Ascending aorta (tissue), 2 donors: ENCODE results near the gene MRPL37. TPM values are rescaled to one million over a fixed set of nuclear protein-coding genes. Genes with fewer than 3 reads are reported as not detected.
A peak's percentile ranks its signal among the peaks of the same experiment; 100 is the strongest.

Experiments used
- DNase-seq, 2 donors: peaks; one replicate each; pipeline ENCODE4 v3.0.0-alpha.2; 2019; ENCODE audit warnings: low spot score in 2 of 2
- H3K27ac ChIP-seq, 2 donors: fragments of 200-600 bp; sonication (generic); one replicate each; pipeline ENCODE4 v1.5.1; 2016 to 2017; ENCODE audit warnings: mild to moderate bottlenecking in 1 of 2
- H3K27me3 ChIP-seq: fragments of 200-600 bp; sonication (generic); one replicate; pipeline ENCODE4 v1.5.1; 2017
- H3K36me3 ChIP-seq, 2 donors: fragments of 200-600 bp; sonication (generic); one replicate each; pipeline ENCODE4 v1.5.1; 2016
- H3K4me1 ChIP-seq, 2 donors: fragments of 200-600 bp; sonication (generic); one replicate each; pipeline ENCODE4 v1.5.1; 2016 to 2017; ENCODE audit warnings: mild to moderate bottlenecking in 1 of 2
- H3K4me3 ChIP-seq, 2 donors: fragments of 200-600 bp; sonication (generic); one replicate each; pipeline ENCODE4 v1.5.1; 2016 to 2017; ENCODE audit warnings: mild to moderate bottlenecking in 1 of 2
- H3K9me3 ChIP-seq, 2 donors: fragments of 200-600 bp; sonication (generic); one replicate each; pipeline ENCODE4 v1.5.1; 2016
- CTCF ChIP-seq, 3 experiments: fragments of 200-600 bp in 2 of 3; fragments of 450-650 bp in 1 of 3; sonication (generic) in 2 of 3; IDR thresholded peaks; one replicate each; pipeline ENCODE4 v1.5.1; 2016 to 2019; ENCODE audit warnings: antibody characterized with exemption in 3 of 3, mild to moderate bottlenecking in 1 of 3, moderate library complexity in 1 of 3
- intact Hi-C: fragments of 100-400 bp; cut with DNase I; formaldehyde crosslinking; loops from one replicate; pipeline ENCODE4 v1.15.1; 2023
- total RNA-seq: library from RNA; depleted of rRNA; stranded (reverse); fragments of >200 nt; gene quantifications from one replicate; pipeline ENCODE4 v1.1.0, GENCODE V29; 2016

MRPL37 gene
- total RNA-seq, 1 donor from 2014 or later = 51.2 TPM

- intact Hi-C loops = no loop called here
- no peak for TF ChIP-seq CTCF (IDR thresholded peaks at IDR 0.05)
- Histone ChIP-seq H3K36me3 (peaks cover 21 to 51% of the 10 kb centered on the region in 2 donors), H3K9me3 (no peaks in the 10 kb centered on the region), H3K27me3 (no peaks in the 10 kb centered on the region), H3K27ac (peak overlapping the region in 1 of 2 donors; percentile 41), H3K4me1 (peaks cover 0 to 4% of the 10 kb centered on the region in 2 donors), H3K4me3 (no peak overlapping the region)
- DNase-seq = no peak
Measured at GRCh38 chr1:54238353-54239034, 38.5 kb downstream of the MRPL37 start.

DNA sequence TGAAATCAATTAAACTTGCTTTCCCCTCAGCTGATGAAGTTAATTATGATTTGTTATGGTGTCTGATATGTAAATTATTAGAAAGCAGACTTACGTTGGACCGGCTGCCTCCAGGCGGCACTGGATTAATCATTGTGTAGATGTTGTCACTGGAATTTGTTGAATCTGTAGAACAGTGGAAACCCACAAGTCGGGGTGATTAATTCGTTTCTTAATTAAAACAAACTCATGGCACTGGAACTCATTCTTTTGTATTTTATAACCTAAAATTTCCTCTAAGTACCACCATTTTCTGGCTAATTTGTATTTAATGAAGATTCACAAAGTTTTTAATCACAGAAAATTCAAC lies 39.0 kb downstream of the MRPL37 start:
- no peak for DNase-seq
- Histone ChIP-seq H3K27me3 (no peaks in the 10 kb centered on the region), H3K4me1 (peaks cover 0 to 4% of the 10 kb centered on the region in 2 donors), H3K27ac (peak overlapping the region in 1 of 2 donors; percentile 41), H3K36me3 (peaks cover 21 to 57% of the 10 kb centered on the region in 2 donors), H3K9me3 (no peaks in the 10 kb centered on the region), H3K4me3 (no peak overlapping the region)
- intact Hi-C loops = no loop called here
- no peak for TF ChIP-seq CTCF (IDR thresholded peaks at IDR 0.05)

- Histone ChIP-seq H3K4me3 (no peak overlapping the region), H3K36me3 (peaks cover 21 to 59% of the 10 kb centered on the region in 2 donors)
Measured at GRCh38 chr1:54239631-54240031, 39.7 kb downstream of the MRPL37 start.

GRCh38 chr1:54240741-54241335 lies 40.9 kb downstream of the MRPL37 start:
- TF ChIP-seq CTCF (IDR thresholded peaks at IDR 0.05) = no peak
- H3K9me3 ChIP-seq = no peaks in the 10 kb centered on the region
- intact Hi-C loops = no loop called here
- H3K27me3 ChIP-seq = no peaks in the 10 kb centered on the region
- peaks cover 0 to 4% of the 10 kb centered on the region in 2 donors for H3K4me1 ChIP-seq
- H3K4me3 ChIP-seq = no peak overlapping the region
- DNase-seq = peak in 1 of 2 donors; percentile 58
- peaks cover 21 to 62% of the 10 kb centered on the region in 2 donors for H3K36me3 ChIP-seq
- peak overlapping the region in 1 of 2 donors; percentile 25 for H3K27ac ChIP-seq

More at GRCh38 chr1:54239631-54240031, 39.7 kb downstream of the MRPL37 start:
- Histone ChIP-seq H3K4me1 (peaks cover 0 to 4% of the 10 kb centered on the region in 2 donors), H3K27me3 (no peaks in the 10 kb centered on the region), H3K27ac (peak overlapping the region; percentile 16 to 41), H3K9me3 (no peaks in the 10 kb centered on the region)
- DNase-seq = peak in 1 of 2 donors; percentile 61
- TF ChIP-seq CTCF (IDR thresholded peaks at IDR 0.05) = no peak
- intact Hi-C loops = no loop called here

DNA sequence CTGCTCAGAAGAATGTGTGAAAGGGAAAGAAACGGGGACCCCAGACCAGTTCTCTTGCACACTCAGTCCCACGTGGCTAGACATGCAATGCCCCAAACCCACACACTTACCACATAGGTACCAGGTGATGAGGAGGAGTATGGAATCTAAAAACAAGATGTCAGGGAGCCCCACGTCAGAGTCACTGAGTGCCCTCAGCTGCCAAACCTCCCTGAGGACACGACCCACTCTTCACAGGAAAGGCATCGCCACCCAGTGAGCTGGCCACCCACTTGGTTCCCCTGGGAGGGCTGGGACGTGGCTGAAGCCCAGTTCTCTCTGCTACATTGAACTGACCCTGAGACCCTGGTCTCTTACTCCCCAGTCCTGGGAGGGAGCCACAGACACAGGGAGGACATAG lies 41.4 kb downstream of the MRPL37 start:
- Histone ChIP-seq H3K4me1 (peaks cover 0 to 4% of the 10 kb centered on the region in 2 donors), H3K4me3 (no peak overlapping the region), H3K27me3 (no peaks in the 10 kb centered on the region), H3K27ac (peak overlapping the region in 1 of 2 donors; percentile 25), H3K9me3 (no peaks in the 10 kb centered on the region), H3K36me3 (peaks cover 24 to 66% of the 10 kb centered on the region in 2 donors)
- TF ChIP-seq CTCF (IDR thresholded peaks at IDR 0.05) = no peak
- peak in 1 of 2 donors; percentile 47 for DNase-seq
- intact Hi-C loops = no loop called here
